SU-DHL-6 (cell line): ENCODE results near the gene VTI1A.
"Not testable (repeated sequence)": the region's sequence is repeated elsewhere in the genome, so short reads cannot be mapped to it uniquely, and the experiment has no call there.

Source experiments
- H2AFZ ChIP-seq: fragments of 200-600 bp; sonication (generic); 2 replicates; pipeline ENCODE4 v1.6.1; 2014; ENCODE audit warnings: low read depth, mild to moderate bottlenecking, moderate library complexity, mixed read lengths, antibody characterized with exemption, low read length; ENCODE audit not compliant: severe bottlenecking
- H3F3A ChIP-seq: fragments of 200-600 bp; shearing (Covaris generic); 2 replicates; pipeline ENCODE4 v1.6.0; 2016; ENCODE audit warnings: antibody characterized with exemption, mild to moderate bottlenecking; ENCODE audit not compliant: insufficient read depth
- H3K27ac ChIP-seq: fragments of 200-600 bp; sonication (generic); 2 replicates; pipeline ENCODE4 v1.5.1; 2016; ENCODE audit warnings: low read depth, mild to moderate bottlenecking, low read length, moderate library complexity, mixed read lengths
- H3K27me3 ChIP-seq: fragments of 200-600 bp; sonication (generic), shearing (Covaris generic); 2 replicates; pipeline ENCODE4 v1.6.0; 2014; ENCODE audit warnings: mild to moderate bottlenecking, low read length
- H3K36me3 ChIP-seq: fragments of 200-600 bp; sonication (generic); 2 replicates; pipeline ENCODE4 v1.6.1; 2014; ENCODE audit warnings: mild to moderate bottlenecking, low read length, mixed read lengths
- H3K4me2 ChIP-seq: fragments of 300-600, 200-600 bp; shearing (Covaris generic), sonication (generic); 2 replicates; pipeline ENCODE4 v1.6.0; 2014; ENCODE audit warnings: low read length, low read depth, mild to moderate bottlenecking; ENCODE audit not compliant: poor library complexity, severe bottlenecking
- H3K4me3 ChIP-seq: fragments of 200-600 bp; sonication (generic); 2 replicates; pipeline ENCODE4 v1.5.1; 2014; ENCODE audit warnings: antibody characterized with exemption, low read length, mild to moderate bottlenecking, mixed read lengths; ENCODE audit not compliant: insufficient read depth, poor library complexity, severe bottlenecking
- H3K79me2 ChIP-seq: fragments of 200-600 bp; sonication (generic); 2 replicates; pipeline ENCODE4 v1.6.1; 2014; ENCODE audit warnings: mild to moderate bottlenecking, low read length, moderate library complexity; ENCODE audit not compliant: insufficient read depth
- H3K9ac ChIP-seq: fragments of 200-600 bp; sonication (generic); 2 replicates; pipeline ENCODE4 v1.7.0; 2014; ENCODE audit warnings: mild to moderate bottlenecking, low read length
- H3K9me2 ChIP-seq: fragments of 200-600 bp; sonication (generic); replicated peaks from 2 replicates; pipeline ENCODE4 v1.6.1; 2014; ENCODE audit warnings: low read length; ENCODE audit not compliant: insufficient read depth
- H3K9me3 ChIP-seq: fragments of 200-600 bp; sonication (generic); 2 replicates; pipeline ENCODE4 v1.6.1; 2014; ENCODE audit warnings: low read length, mixed read lengths; ENCODE audit not compliant: insufficient read depth
- H4K20me1 ChIP-seq: fragments of 200-600 bp; sonication (generic); 2 replicates; pipeline ENCODE4 v1.6.1; 2014; ENCODE audit warnings: low read depth, mild to moderate bottlenecking, antibody characterized with exemption, low read length, moderate library complexity, mixed read lengths
- EZH2phosphoT487 ChIP-seq: fragments of 200-600 bp; sonication (generic), shearing (Covaris generic); conservative IDR thresholded peaks from 2 replicates; pipeline ENCODE4 v1.6.1; 2018; ENCODE audit warnings: mild to moderate bottlenecking, antibody characterized with exemption, low read length, moderate library complexity, mixed read lengths

VTI1A gene

DNA sequence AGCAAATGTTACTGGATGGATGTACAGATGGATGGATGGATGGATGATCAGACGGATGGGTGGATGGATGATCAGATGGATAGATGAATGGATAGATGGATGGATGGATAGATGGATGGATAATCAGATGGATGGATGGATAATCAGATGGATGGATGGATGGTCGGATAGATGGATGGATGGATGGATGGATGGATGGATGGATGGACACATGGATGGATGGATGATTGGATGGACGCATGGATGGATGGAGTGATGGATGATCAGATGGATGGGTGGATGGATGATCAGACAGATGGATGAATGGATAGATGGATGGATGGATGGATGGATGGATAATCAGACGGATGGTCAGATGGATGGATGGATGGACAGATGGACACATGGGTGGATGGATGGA lies 412.8 kb downstream of the VTI1A start:
- H2AFZ ChIP-seq: no peak overlapping the region
- TF ChIP-seq EZH2phosphoT487: no peak
- no peak overlapping the region for H3K27ac ChIP-seq
- H3K4me2 ChIP-seq: no peak overlapping the region
- H3K4me3 ChIP-seq: no peak overlapping the region
- H3K79me2 ChIP-seq: no peaks in the 10 kb centered on the region
- H3K9me3 ChIP-seq: peaks cover 3% of the 10 kb centered on the region; the same call in 1 of the 2 replicates
- H3K36me3 ChIP-seq: no peaks in the 10 kb centered on the region
- no peaks in the 10 kb centered on the region for H3K9me2 ChIP-seq
- H3K9ac ChIP-seq: no peak overlapping the region
- no peaks in the 10 kb centered on the region for H3F3A ChIP-seq
- H4K20me1 ChIP-seq: no peaks in the 10 kb centered on the region
- no peaks in the 10 kb centered on the region for H3K27me3 ChIP-seq

GRCh38 chr10:112863461-112863860 lies 416.4 kb downstream of the VTI1A start:
- not testable (repeated sequence) for H2AFZ ChIP-seq, H3K4me3 ChIP-seq, H3K9ac ChIP-seq, H3K9me2 ChIP-seq, H4K20me1 ChIP-seq, H3K79me2 ChIP-seq, H3K4me2 ChIP-seq, H3K27me3 ChIP-seq, H3K27ac ChIP-seq, H3K9me3 ChIP-seq, H3F3A ChIP-seq, H3K36me3 ChIP-seq
